Brain pericyte (primary cell): ENCODE data around the gene ATP5F1C.
"Not testable (repeated sequence)": the region's sequence is repeated elsewhere in the genome, so short reads cannot be mapped to it uniquely, and the experiment has no call there.

Experiments used
- DNase-seq: peaks from one replicate; pipeline ENCODE4 v3.0.0-alpha.2; 2012; ENCODE audit warnings: low read depth, low spot score

ATP5F1C gene

GRCh38 chr10:7787857-7788638, at the start of gene ATP5F1C, which contains the start of gene KIN:
ATP5F1C (plus strand) TSS chr10:7788177; CDS start chr10:7788208, 31 bp downstream.
KIN (minus strand) TSS chr10:7787993; CDS start chr10:7787933, 60 bp downstream.
- DNase-seq = peak; percentile 92

GRCh38 chr10:7738536-7739407, 49.2 kb upstream of the ATP5F1C start:
- DNase-seq = no peak

- no peak for DNase-seq
These were observed 43.7 kb upstream of the ATP5F1C start for GRCh38 chr10:7744307-7744706.

- DNase-seq = not testable (repeated sequence)
These were observed 39.3 kb upstream of the ATP5F1C start for GRCh38 chr10:7748637-7749036.

GRCh38 chr10:7750222-7750621, 37.8 kb upstream of the ATP5F1C start:
- no peak for DNase-seq

- no peak for DNase-seq
These were observed 35.7 kb upstream of the ATP5F1C start for GRCh38 chr10:7752251-7752650.

GRCh38 chr10:7755103-7755502, 32.9 kb upstream of the ATP5F1C start:
- no peak for DNase-seq

GRCh38 chr10:7756360-7756992, 31.5 kb upstream of the ATP5F1C start:
- DNase-seq = no peak

DNA sequence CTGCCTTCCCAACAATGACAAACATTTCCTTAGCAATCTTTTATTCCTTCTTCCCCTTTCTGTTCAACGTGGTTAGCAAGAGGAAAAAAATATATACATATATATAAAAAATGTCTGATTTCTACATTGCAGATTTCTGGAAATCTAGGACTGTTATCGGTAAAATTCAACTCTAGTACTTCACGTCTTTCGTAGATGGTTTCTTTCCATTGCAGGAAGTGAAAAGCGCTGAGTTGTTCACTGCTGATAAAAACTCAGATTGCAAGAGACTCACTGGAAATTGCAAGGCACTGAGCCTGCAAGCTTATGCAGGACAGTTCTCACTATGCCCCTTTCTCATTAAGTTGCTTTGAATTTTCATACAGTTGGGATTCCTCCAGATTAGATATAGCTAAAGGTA, 24.0 kb upstream of the ATP5F1C start:
- DNase-seq = no peak

GRCh38 chr10:7766241-7766640, 21.7 kb upstream of the ATP5F1C start:
- no peak for DNase-seq

DNA sequence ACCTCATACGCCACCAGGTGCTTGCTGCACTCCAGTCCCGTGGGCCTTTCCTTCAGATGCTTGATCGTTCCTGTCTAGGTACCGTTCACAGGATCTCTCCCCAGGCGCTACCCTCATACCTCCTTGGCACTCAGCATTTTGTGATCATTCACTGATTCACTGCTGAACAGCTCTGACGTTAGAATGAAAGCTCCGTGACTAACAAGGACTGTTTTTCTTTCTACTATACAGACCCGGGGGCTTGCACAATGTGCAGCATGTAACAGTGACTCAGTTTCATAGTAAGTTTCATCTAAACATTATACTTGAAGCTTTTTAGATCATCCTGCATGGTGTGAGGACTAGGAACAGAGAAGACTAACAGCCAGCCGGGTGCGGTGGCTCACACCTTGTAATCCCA, 20.8 kb upstream of the ATP5F1C start:
- DNase-seq = no peak

DNA sequence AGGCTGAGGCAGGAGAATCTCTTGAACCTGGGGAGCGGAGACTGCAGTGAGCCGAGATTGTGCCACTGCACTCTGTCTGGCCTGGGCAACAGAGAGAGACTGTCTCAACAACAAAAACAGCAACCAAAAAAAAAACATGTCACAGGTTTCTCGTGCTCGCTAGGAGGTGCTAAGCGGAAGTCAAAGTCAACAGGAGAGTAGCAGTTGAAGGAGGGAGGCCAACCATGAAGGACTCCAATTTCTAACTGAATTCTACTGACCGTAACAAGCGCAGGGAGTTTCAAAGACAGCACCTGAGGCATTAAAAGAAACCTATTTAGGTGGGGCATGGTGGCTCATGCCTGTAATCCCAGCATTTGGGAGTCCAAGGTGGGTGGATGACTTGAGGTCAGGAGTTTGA, 19.6 kb upstream of the ATP5F1C start:
- no peak for DNase-seq

DNA sequence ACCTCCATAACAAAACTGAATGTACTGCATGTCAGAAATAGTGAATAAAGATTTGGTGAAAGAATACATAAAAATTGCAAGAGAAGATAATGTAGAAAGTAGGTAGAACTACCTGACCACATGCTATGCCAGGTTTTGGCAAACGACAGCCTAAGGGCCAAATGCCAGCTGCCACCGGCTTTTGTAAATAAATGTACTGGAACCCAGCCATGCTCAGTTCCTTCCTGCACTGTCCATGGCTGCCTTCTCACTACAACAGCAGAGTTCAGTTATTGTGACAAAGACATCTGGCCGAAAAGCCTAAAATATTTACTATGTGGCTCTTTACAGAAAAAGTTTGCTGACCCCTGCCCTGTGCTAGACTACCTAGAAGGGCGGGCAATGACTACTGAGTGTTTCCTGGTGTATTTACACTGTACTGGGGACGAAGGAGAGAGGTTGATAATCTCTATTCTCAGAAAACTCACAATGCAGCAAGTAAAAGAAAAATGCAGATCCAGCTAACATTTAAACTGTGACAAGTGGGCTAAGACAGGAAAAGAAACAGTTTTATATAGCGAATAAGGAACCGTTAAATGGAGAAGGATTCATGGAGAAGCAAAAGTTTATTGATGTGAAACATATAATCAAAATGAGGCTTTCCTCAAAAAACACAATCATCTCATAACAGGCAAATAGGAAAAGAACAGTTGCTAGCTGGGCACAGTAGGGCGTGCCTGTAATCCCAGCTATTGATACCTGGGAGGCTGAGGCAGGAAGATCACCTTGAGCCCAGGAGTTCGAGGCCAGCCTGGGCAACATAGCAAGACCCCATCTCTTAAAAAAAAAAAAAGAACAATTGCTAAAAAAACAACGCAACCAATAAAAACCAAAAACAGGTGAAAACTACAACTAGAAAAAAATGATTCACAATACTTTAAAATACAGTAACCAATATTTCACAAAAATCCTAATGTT, 13.9 kb upstream of the ATP5F1C start:
- DNase-seq = no peak

DNA sequence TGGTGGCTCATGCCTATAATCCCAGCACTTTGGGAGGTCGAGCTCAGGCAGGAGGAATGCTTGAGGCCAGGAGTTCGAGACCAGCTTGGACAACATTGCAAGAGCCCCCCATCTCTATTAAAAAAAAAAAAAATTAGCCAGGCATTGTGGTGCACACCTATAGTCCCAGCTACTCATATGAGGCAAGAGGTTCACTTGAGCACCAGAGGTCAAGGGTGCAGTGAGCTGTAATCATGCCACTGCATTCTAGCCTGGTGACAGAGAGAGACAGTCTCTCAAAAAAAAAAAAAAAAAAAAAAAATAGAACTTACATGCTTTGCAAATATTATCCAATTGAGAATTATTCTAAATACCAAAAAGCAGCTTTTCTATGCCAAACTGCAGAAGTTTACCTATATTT, 11.2 kb upstream of the ATP5F1C start:
- no peak for DNase-seq

- DNase-seq = not testable (repeated sequence)
These were observed 5.8 kb upstream of the ATP5F1C start for GRCh38 chr10:7782194-7782593.

- DNase-seq = no peak
These were observed 1.5 kb upstream of the ATP5F1C start for GRCh38 chr10:7786430-7786829.

GRCh38 chr10:7787150-7787856, 674 bp upstream of the ATP5F1C start:
- no peak for DNase-seq

DNA sequence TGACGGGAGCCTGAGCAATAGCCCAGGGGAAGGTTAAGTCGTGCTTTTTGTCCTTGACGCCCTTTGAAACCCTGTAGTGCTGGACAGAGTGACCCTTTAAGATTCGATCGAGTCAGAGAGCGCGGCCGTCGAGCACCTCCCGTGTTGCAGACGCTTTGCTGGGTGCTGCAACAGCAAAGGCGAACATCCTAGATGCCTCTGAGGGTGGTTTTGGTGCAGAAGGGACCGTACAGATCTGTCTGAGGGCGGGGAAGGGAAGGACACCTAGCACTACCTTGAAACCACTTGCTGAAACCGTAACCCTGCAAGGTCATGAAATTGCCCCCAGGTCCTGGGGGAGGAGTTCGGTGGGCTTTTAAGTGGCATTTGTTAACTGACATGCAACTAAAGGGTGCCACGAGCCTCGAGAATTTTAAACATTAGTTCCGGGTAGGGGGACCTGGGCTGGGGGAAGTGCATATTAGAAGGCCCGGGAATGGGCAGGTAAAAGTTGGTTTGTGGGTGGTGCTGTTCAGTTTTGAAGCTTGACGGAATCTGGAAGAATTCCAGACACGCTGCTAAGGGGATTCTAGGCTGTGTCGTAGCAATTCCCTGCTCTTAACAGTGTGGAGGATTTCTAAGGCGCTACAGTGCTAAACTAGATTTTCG, 786 bp downstream of the ATP5F1C start:
- no peak for DNase-seq

DNA sequence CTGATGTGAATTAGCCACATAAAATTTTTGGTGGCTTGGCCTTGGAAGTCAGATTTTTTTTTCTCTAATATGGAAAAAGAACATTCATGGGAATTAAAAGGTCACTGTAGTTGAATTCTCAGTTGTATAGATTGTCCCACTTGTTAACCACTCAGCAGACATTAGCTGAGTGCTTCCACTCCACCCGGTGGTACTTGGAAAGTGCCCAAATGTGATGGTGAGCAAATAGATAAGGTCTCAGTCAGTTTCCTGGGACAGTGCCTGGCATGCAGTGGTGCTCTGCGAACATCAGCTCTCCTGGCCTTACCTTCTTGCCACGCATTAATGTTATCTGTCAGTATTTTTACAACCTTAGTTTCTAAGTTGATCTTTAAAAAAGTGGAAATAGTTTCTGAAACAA, 1.4 kb downstream of the ATP5F1C start:
- no peak for DNase-seq

DNA sequence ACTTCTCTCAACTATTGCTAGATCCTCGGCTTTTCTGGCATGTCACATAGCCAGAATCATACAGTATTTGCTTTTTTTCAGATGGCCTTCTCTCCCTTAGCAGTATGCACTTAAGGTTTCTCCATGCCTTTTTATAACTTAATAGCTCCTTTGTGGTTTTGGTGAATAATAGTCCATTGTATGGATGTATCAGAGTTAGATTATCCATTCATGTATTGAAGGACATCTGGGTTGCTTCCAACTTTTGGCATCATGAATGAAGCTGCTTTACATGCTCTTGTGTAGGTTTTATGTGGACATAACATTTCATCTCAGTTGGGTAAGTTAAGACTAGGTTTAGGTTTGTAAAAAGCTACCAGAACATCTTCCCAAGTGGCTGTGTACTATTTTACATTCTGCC, 4.6 kb downstream of the ATP5F1C start:
- no peak for DNase-seq
